DND-41 (cell line): ENCODE measurements around the gene ARHGEF17.

Source experiments
- CTCF ChIP-seq: IDR thresholded peaks from 2 replicates; pipeline ENCODE4 v1.5.1; 2012; ENCODE audit warnings: borderline replicate concordance, low read length, moderate library complexity, mild to moderate bottlenecking; ENCODE audit not compliant: poor library complexity, severe bottlenecking; ENCODE audit errors: extremely low read depth
- EZH2 ChIP-seq: IDR thresholded peaks from 3 replicates; pipeline ENCODE4 v1.6.1; 2012; ENCODE audit warnings: borderline replicate concordance, low read depth, mild to moderate bottlenecking, moderate library complexity, low read length, inconsistent platforms; ENCODE audit not compliant: severe bottlenecking

GRCh38 chr11:73382747-73383146, 74.7 kb downstream of the ARHGEF17 start:
- TF ChIP-seq EZH2 (no peak), CTCF (no peak)
